HepG2 (cell line): ENCODE measurements around the gene CDYL. TPM values are rescaled to one million over a fixed set of nuclear protein-coding genes. Genes with fewer than 3 reads are reported as not detected.

ENCODE experiments used
- GATA4 ChIP-seq: sonication (generic); IDR thresholded peaks from 2 replicates; pipeline ENCODE4 v1.6.1; 2016; ENCODE audit warnings: antibody characterized with exemption, low read depth, borderline replicate concordance
- HNRNPL ChIP-seq: fragments of 200-400 bp; formaldehyde crosslinking; IDR thresholded peaks from 2 replicates; pipeline ENCODE4 v1.6.1; 2017; ENCODE audit warnings: mild to moderate bottlenecking, low read depth, low read length
- JUNB ChIP-seq: sonication (generic); formaldehyde crosslinking; IDR thresholded peaks from 2 replicates; pipeline ENCODE4 v1.8.0; 2022; ENCODE audit warnings: missing genetic modification reagents, mild to moderate bottlenecking, borderline replicate concordance
- KLF6 ChIP-seq: IDR thresholded peaks from 2 replicates; pipeline ENCODE4 v1.8.0; 2016; ENCODE audit warnings: missing biosample characterization, missing genetic modification reagents
- SMAD1 ChIP-seq: sonication (generic); formaldehyde crosslinking; IDR thresholded peaks from 2 replicates; pipeline ENCODE4 v1.4.0; 2020; ENCODE audit warnings: missing genetic modification reagents, low read depth, mild to moderate bottlenecking, borderline replicate concordance
- SP140L ChIP-seq: sonication (generic); formaldehyde crosslinking; IDR thresholded peaks from 2 replicates; pipeline ENCODE4 v1.4.0; 2020; ENCODE audit warnings: missing genetic modification reagents, borderline replicate concordance
- ZBTB7A ChIP-seq: sonication (generic); formaldehyde crosslinking; IDR thresholded peaks from 2 replicates; pipeline ENCODE4 v1.8.0; 2022; ENCODE audit warnings: mild to moderate bottlenecking, missing genetic modification reagents
- ZNF598 ChIP-seq: sonication (generic); formaldehyde crosslinking; IDR thresholded peaks from 2 replicates; pipeline ENCODE4 v1.5.1; 2020; ENCODE audit warnings: mild to moderate bottlenecking, missing genetic modification reagents, borderline replicate concordance
- ZNF766 ChIP-seq: sonication (generic); formaldehyde crosslinking; IDR thresholded peaks from 2 replicates; pipeline ENCODE4 v1.5.0; 2020; ENCODE audit warnings: missing genetic modification reagents, borderline replicate concordance
- ZNF768 ChIP-seq: sonication (generic); formaldehyde crosslinking; IDR thresholded peaks from 2 replicates; pipeline ENCODE4 v1.4.0; 2020; ENCODE audit warnings: missing genetic modification reagents
- ZNF878 ChIP-seq: sonication (generic); formaldehyde crosslinking; IDR thresholded peaks from 2 replicates; pipeline ENCODE4 v1.8.1; 2023; ENCODE audit warnings: mild to moderate bottlenecking, missing genetic modification reagents, moderate library complexity
- ZNF891 ChIP-seq: sonication (generic); formaldehyde crosslinking; IDR thresholded peaks from 2 replicates; pipeline ENCODE4 v1.5.0; 2020; ENCODE audit warnings: mild to moderate bottlenecking, missing genetic modification reagents
- ZSCAN21 ChIP-seq: sonication (generic); formaldehyde crosslinking; IDR thresholded peaks from 2 replicates; pipeline ENCODE4 v1.8.0; 2022; ENCODE audit warnings: mild to moderate bottlenecking, missing genetic modification reagents, moderate library complexity, borderline replicate concordance
- polyA plus RNA-seq, 8 experiments: library from polyadenylated mRNA; depleted of rRNA in 3 of 8; stranded (reverse) in 7 of 8; unstranded in 1 of 8; fragments of >200 nt; fragmentation: Illumina TruSeq in 4 of 8; extraction: Trizol in 4 of 8; gene quantifications; 2 replicates each; pipeline versions ENCODE4 v1.2.1 to v1.2.3, GENCODE V29; 2011 to 2016; ENCODE audit warnings: low read depth in 4 of 8, missing spikeins in 1 of 8, mixed read lengths in 1 of 8; ENCODE audit not compliant: insufficient read depth in 1 of 8
- total RNA-seq, 5 experiments: library from RNA; depleted of rRNA; stranded (reverse); fragments of >200 nt; fragmentation: Illumina TruSeq; extraction: Trizol; gene quantifications; 2 replicates each; pipeline ENCODE4 v1.2.3, GENCODE V29; 2016; ENCODE audit warnings: low read depth in 1 of 5
- TF ChIP-seq, protein P1 (sequence below): sonication (generic); formaldehyde crosslinking; IDR thresholded peaks from 2 replicates; pipeline ENCODE4 v1.4.0; 2020; ENCODE audit warnings: missing genetic modification reagents
- TF ChIP-seq, protein P2 (sequence below): sonication (generic); formaldehyde crosslinking; conservative IDR thresholded peaks from 2 replicates; pipeline ENCODE4 v1.4.0; 2020; ENCODE audit warnings: missing genetic modification reagents
- TF ChIP-seq, protein P3 (sequence below): sonication (generic); formaldehyde crosslinking; IDR thresholded peaks from one replicate; pipeline ENCODE4 v1.5.1; 2020; ENCODE audit warnings: mild to moderate bottlenecking, missing genetic modification reagents; ENCODE audit errors: not compliant biosample characterization
- TF ChIP-seq, protein P4 (sequence below): IDR thresholded peaks from 2 replicates; pipeline ENCODE4 v1.6.1; 2016

CDYL gene
- total and polyA plus RNA-seq, 2 of the 13 experiments (the other 11 are each of a cell fraction or from before 2014, with no cell fraction given), result 22.8 to 105 TPM

DNA sequence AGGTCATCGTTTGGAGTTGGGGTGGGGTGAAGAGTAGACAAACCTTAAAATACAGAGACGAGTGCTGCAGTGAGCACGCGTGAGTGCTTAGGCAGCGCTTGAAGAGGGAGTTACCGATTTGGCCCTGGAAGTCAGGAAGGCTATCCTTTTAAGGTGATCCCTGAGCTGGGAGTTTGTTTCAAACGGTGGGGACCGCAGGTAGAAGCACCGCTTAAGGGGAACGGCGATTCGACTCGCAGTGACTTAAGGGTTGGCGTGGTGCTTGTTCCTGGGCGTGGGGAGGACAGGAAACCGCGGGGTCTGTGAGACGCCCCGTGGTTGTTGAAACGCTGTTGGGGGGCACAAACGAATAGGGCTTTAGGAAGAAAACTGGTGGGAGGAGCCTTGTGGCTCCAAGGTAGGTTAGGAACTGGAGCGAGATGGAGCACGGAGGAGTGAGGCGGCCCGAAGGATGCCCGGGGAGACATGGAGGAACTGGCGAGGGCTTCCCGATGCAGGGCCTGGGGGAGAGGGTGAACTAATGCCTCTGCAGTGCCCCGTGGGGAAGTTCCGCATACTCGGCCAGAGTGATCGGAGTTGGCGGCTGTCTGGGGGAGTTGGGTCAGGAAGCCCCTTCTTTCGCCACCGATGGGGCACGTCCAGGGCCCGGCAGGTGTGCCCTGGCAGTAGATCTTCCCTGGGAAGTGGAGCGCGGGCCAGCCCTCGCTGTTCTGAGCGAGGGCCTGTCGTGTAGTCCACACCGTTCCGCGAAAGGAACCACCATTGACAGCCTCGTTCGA lies 1.3 kb upstream of the CDYL start (continued):
- TF ChIP-seq, protein P1, sequence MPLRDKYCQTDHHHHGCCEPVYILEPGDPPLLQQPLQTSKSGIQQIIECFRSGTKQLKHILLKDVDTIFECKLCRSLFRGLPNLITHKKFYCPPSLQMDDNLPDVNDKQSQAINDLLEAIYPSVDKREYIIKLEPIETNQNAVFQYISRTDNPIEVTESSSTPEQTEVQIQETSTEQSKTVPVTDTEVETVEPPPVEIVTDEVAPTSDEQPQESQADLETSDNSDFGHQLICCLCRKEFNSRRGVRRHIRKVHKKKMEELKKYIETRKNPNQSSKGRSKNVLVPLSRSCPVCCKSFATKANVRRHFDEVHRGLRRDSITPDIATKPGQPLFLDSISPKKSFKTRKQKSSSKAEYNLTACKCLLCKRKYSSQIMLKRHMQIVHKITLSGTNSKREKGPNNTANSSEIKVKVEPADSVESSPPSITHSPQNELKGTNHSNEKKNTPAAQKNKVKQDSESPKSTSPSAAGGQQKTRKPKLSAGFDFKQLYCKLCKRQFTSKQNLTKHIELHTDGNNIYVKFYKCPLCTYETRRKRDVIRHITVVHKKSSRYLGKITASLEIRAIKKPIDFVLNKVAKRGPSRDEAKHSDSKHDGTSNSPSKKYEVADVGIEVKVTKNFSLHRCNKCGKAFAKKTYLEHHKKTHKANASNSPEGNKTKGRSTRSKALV, result no peak
- TF ChIP-seq SMAD1 (CRISPR knock-in tag) (0 out of 2 replicates have a peak, but pooled peaks have one; percentile 21), JUNB (CRISPR knock-in tag) (no peak), ZNF891 (peak; percentile 86), SP140L (CRISPR knock-in tag) (no peak), ZNF766 (CRISPR knock-in tag) (no peak), ZBTB7A (CRISPR knock-in tag) (no peak), KLF6 (CRISPR knock-in tag) (no peak), ZNF768 (CRISPR knock-in tag) (no peak), HNRNPL (peak; percentile 69; the same call in 1 of the 2 replicates), GATA4 (no peak), ZSCAN21 (no peak), ZNF878 (CRISPR knock-in tag) (no peak), ZNF598 (CRISPR knock-in tag) (no peak; the same call in 1 of the 2 replicates)
- TF ChIP-seq, protein P2, sequence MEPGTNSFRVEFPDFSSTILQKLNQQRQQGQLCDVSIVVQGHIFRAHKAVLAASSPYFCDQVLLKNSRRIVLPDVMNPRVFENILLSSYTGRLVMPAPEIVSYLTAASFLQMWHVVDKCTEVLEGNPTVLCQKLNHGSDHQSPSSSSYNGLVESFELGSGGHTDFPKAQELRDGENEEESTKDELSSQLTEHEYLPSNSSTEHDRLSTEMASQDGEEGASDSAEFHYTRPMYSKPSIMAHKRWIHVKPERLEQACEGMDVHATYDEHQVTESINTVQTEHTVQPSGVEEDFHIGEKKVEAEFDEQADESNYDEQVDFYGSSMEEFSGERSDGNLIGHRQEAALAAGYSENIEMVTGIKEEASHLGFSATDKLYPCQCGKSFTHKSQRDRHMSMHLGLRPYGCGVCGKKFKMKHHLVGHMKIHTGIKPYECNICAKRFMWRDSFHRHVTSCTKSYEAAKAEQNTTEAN, result no peak
- TF ChIP-seq, protein P3, sequence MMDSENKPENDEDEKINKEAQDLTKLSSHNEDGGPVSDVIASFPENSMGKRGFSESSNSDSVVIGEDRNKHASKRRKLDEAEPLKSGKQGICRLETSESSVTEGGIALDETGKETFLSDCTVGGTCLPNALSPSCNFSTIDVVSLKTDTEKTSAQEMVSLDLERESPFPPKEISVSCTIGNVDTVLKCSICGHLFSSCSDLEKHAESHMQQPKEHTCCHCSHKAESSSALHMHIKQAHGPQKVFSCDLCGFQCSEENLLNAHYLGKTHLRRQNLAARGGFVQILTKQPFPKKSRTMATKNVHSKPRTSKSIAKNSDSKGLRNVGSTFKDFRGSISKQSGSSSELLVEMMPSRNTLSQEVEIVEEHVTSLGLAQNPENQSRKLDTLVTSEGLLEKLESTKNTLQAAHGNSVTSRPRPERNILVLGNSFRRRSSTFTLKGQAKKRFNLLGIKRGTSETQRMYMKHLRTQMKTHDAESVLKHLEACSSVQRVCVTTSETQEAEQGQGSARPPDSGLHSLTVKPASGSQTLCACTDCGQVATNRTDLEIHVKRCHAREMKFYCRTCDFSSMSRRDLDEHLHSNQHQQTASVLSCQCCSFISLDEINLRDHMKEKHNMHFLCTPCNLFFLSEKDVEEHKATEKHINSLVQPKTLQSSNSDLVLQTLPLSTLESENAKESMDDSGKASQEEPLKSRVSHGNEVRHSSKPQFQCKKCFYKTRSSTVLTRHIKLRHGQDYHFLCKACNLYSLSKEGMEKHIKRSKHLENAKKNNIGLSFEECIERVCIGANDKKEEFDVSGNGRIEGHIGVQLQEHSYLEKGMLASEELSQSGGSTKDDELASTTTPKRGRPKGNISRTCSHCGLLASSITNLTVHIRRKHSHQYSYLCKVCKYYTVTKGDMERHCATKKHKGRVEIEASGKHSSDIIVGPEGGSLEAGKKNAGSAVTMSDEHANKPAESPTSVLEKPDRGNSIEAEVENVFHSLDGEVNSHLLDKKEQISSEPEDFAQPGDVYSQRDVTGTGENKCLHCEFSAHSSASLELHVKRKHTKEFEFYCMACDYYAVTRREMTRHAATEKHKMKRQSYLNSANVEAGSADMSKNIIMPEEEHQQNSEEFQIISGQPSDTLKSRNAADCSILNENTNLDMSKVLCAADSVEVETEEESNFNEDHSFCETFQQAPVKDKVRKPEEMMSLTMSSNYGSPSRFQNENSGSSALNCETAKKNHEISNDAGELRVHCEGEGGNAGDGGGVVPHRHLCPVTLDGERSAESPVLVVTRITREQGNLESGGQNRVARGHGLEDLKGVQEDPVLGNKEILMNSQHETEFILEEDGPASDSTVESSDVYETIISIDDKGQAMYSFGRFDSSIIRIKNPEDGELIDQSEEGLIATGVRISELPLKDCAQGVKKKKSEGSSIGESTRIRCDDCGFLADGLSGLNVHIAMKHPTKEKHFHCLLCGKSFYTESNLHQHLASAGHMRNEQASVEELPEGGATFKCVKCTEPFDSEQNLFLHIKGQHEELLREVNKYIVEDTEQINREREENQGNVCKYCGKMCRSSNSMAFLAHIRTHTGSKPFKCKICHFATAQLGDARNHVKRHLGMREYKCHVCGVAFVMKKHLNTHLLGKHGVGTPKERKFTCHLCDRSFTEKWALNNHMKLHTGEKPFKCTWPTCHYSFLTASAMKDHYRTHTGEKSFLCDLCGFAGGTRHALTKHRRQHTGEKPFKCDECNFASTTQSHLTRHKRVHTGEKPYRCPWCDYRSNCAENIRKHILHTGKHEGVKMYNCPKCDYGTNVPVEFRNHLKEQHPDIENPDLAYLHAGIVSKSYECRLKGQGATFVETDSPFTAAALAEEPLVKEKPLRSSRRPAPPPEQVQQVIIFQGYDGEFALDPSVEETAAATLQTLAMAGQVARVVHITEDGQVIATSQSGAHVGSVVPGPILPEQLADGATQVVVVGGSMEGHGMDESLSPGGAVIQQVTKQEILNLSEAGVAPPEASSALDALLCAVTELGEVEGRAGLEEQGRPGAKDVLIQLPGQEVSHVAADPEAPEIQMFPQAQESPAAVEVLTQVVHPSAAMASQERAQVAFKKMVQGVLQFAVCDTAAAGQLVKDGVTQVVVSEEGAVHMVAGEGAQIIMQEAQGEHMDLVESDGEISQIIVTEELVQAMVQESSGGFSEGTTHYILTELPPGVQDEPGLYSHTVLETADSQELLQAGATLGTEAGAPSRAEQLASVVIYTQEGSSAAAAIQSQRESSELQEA (CRISPR knock-in tag), result peak; percentile 28
- TF ChIP-seq, protein P4, sequence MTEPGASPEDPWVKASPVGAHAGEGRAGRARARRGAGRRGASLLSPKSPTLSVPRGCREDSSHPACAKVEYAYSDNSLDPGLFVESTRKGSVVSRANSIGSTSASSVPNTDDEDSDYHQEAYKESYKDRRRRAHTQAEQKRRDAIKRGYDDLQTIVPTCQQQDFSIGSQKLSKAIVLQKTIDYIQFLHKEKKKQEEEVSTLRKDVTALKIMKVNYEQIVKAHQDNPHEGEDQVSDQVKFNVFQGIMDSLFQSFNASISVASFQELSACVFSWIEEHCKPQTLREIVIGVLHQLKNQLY, result no peak
